ENCODE data around the gene SVIL. TPM values are rescaled to one million over a fixed set of nuclear protein-coding genes. Genes with fewer than 3 reads are reported as not detected.
"Not testable (repeated sequence)": the region's sequence is repeated elsewhere in the genome, so short reads cannot be mapped to it uniquely, and the experiment has no call there.

SVIL gene
- total RNA-seq, 1 donor, result 7.8 TPM

DNA sequence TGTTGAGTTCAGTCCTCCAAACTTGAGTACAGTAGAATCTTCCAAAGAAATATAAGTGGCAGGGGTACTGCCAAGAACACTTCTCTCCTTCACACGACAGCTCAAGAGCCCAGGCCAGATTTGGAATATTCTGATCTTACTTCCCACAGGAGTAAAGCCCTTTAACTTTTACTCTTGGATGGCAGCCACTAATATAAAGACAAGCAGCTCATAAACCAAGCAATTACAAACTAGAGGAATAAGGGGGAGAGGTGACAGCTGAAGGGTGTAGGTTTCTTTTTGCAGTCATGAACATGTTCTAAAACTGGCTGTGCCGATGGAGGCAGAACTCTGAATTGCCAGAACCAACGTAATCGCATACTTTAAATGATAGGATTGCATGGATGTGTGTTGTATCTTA, 74.8 kb downstream of the SVIL start:
- H3K4me3 ChIP-seq (ENCODE audit: low read depth, low read length), result no peak overlapping the region
- TF ChIP-seq, protein P1, sequence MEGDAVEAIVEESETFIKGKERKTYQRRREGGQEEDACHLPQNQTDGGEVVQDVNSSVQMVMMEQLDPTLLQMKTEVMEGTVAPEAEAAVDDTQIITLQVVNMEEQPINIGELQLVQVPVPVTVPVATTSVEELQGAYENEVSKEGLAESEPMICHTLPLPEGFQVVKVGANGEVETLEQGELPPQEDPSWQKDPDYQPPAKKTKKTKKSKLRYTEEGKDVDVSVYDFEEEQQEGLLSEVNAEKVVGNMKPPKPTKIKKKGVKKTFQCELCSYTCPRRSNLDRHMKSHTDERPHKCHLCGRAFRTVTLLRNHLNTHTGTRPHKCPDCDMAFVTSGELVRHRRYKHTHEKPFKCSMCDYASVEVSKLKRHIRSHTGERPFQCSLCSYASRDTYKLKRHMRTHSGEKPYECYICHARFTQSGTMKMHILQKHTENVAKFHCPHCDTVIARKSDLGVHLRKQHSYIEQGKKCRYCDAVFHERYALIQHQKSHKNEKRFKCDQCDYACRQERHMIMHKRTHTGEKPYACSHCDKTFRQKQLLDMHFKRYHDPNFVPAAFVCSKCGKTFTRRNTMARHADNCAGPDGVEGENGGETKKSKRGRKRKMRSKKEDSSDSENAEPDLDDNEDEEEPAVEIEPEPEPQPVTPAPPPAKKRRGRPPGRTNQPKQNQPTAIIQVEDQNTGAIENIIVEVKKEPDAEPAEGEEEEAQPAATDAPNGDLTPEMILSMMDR (IDR thresholded peaks at IDR 0.05; ENCODE audit: insufficient read depth, low read depth, low read length), result no peak
- peak; percentile 23 for DNase-seq (ENCODE audit: low read depth)

DNA sequence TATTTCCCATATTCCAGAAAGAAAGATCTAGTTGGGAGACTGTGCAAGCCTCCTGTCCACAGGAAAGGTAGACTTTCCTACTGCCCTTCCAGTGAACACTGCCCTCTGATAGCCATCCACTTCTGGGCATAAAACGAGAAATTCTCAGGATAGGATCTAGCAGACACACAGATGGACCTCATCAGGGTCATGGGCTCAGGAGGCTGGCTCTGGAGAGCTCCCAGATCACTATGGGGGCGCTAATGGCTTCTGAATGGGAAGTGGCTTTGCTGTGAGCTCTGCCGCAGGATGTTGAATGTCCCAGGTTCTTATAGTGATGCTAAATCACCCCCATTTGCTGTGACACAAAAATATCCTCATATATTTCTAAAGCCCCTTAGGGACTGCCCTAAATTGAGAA, 77.1 kb downstream of the SVIL start:
- no peak overlapping the region for H3K4me3 ChIP-seq (ENCODE audit: low read depth, low read length)
- TF ChIP-seq, protein P1 (IDR thresholded peaks at IDR 0.05; ENCODE audit: insufficient read depth, low read depth, low read length), result no peak

DNA sequence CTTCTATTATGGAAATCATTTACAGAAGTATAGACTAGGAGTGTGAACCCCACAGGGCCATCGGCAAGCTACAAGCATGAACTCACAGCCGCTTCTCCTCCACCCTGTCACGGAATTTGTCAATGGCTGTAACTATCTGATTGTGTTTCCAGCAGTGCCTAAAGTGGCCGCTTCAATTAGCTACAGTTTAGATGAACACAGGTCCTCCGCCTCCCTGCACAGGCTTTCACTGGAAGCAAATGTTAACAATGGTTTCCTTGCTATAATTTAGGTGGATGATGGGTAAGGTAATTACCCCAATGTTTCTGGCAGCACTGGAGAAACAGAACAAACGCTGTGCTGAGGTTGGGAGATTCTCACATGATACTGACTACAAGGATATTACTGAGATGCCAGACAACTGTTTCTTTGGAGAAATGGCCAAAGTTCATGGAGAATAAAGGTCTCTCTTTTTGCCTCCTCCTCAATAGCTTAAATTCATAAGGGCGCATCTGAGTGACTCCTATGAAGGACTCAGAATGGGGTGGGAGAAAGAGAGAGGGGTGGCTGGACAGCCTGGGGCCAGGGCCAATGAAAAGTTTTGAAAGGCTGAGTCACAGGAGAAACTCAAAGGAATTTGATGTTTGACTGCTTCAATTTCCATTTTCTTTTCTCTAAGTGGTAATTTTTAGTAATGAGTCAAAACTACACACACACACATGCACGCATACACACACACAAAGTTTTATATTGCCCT, 78.9 kb downstream of the SVIL start:
- DNase-seq (ENCODE audit: low read depth), result peak; percentile 24
- no peak overlapping the region for H3K4me3 ChIP-seq (ENCODE audit: low read depth, low read length)
- TF ChIP-seq, protein P1 (IDR thresholded peaks at IDR 0.05; ENCODE audit: insufficient read depth, low read depth, low read length), result no peak

More for the DNA sequence above, 77.1 kb downstream of the SVIL start:
- DNase-seq (ENCODE audit: low read depth), result no peak

DNA sequence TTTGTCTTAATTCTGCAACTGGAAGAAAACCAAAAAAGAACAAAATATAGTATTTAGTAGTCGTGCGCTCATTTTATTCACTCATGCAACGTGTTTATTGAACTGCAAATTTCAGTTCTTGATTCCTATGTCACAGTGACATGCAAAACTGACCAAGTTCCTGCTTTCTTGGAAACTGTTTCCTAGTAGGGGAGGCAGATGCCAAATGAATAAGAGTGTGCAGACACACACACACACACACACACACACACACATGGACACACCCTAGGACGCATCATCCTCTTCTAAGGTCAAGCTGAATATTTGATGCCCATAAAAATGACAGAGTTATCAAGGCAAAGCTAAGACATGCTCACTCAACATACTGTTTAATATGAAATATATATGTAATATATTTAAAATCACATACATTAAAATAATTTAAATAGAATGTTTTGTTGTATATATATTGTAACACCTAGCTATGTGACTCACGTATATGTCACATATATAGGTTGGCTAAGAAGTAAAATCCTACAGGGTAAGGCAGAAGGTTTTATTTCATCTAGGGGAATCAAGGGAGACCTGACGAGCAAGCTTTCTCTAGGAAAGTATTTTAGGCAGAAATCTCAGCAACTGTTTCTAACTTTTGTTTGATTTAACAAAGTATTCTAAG, 79.6 kb downstream of the SVIL start:
- no peak for DNase-seq (ENCODE audit: low read depth)
- no peak overlapping the region for H3K4me3 ChIP-seq (ENCODE audit: low read depth, low read length)
- TF ChIP-seq, protein P1 (IDR thresholded peaks at IDR 0.05; ENCODE audit: insufficient read depth, low read depth, low read length), result no peak

DNA sequence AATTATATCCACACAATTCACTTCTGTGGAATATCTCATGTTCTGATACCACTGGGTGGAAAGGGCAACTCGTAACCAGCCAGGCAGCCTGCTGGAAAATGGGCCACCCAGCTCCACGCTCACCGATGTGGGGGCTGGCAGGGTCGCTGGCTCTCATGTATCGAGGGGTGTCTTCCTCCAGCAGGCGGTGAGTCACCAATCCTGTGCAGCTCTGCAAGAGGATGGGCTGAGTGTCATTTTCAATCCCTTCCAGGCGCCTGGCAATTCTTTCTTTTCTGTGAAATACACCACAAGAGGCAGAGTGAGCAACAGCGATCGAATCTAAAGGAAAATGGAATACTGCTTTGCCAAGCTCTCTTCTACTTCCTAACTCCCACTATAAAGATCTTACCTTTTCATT, 80.1 kb downstream of the SVIL start:
- TF ChIP-seq, protein P1 (IDR thresholded peaks at IDR 0.05; ENCODE audit: insufficient read depth, low read depth, low read length), result peak; percentile 8
- DNase-seq (ENCODE audit: low read depth), result peak; percentile 21

DNA sequence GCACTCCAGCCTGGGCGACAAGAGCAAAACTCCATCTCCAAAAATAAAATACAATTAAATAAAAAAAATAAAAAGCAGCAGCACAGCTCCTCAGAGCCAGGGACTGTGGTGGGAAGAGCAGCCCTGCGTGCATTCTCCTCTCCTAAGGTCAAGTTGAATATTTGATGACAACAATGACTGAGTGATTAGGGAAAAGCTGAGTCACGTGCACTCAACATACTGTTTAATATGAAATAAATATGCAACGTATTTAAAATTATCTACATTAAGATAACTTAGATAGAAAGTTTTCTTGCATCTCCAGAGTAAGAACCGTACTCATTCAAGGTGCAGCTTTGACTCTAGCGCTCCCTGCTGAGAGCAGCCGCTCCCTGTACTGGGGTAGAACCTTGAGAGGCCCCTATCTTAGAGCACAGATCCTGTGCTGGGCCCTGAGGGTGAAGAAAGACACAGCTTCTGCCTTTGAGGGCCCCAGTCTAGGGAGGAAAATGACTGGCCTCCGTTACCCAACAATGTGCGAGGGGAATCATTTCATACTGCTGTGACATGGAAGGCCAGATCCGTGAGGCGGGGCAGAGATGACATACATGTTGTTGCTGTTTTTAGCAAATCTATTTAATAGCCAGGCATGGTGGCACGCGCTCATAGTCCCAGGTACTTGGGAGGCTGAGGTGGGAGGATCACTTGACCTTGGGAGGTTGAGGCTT, 81.1 kb downstream of the SVIL start:
- H3K4me3 ChIP-seq (ENCODE audit: low read depth, low read length), result no peak overlapping the region
- TF ChIP-seq, protein P1 (IDR thresholded peaks at IDR 0.05; ENCODE audit: insufficient read depth, low read depth, low read length), result no peak
- DNase-seq (ENCODE audit: low read depth), result no peak

More for the DNA sequence above, 80.1 kb downstream of the SVIL start:
- no peak overlapping the region for H3K4me3 ChIP-seq (ENCODE audit: low read depth, low read length)

DNA sequence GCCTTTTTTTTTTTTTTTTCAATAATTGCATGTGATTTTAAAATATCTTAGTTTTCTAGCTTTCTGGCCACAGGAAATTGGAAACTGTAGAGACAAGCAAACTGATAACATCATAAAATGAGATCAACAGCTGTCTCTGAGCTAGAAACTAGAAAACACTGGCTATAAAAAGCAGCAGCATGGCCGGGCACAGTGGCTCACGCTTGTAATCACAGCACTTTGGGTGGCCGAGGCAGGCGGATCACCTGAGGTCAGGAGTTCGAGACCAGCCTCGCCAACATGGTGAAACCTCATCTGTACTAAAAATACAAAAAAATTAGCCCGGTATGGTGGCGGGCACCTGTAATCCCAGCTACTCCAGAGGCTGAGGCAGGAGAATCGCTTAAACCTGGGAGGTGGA, 81.7 kb downstream of the SVIL start:
- not testable (repeated sequence) for H3K4me3 ChIP-seq (ENCODE audit: low read depth, low read length); DNase-seq (ENCODE audit: low read depth)

DNA sequence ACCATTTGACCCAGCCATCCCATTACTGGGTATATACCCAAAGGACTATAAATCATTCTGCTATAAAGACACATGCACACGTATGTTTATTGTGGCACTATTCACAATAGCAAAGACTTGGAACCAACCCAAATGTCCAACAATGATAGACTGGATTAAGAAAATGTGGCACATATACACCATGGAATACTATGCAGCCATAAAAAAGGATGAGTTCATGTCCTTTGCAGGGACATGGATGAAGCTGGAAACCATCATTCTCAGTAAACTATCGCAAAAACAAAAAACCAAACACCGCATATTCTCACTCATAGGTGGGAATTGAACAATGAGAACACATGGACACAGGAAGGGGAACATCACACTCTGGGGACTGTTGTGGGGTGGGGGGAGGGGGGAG, 85.3 kb downstream of the SVIL start:
- not testable (repeated sequence) for DNase-seq (ENCODE audit: low read depth); H3K4me3 ChIP-seq (ENCODE audit: low read depth, low read length)

Measured in fibroblast of villous mesenchyme (primary cell).